Hepatocyte (in vitro differentiated cells): ENCODE measurements around the gene ZNF254.

Source experiments
- EZH2 ChIP-seq: fragments of 200-600 bp; sonication (generic); IDR thresholded peaks from 2 replicates; pipeline ENCODE4 v1.6.1; 2016; ENCODE audit warnings: antibody characterized with exemption, mild to moderate bottlenecking, borderline replicate concordance
- EZH2phosphoT487 ChIP-seq: fragments of 200-600 bp; sonication (generic); IDR thresholded peaks from one replicate; pipeline ENCODE4 v1.6.1; 2018; ENCODE audit warnings: antibody characterized with exemption, mild to moderate bottlenecking, low read depth, moderate library complexity; ENCODE audit not compliant: unreplicated experiment, severe bottlenecking
- TF ChIP-seq, protein P1 (sequence below): fragments of 200-600 bp; sonication (generic); IDR thresholded peaks from 2 replicates; pipeline ENCODE4 v1.5.1; 2016; ENCODE audit warnings: antibody characterized with exemption, mild to moderate bottlenecking; ENCODE audit not compliant: poor library complexity

DNA sequence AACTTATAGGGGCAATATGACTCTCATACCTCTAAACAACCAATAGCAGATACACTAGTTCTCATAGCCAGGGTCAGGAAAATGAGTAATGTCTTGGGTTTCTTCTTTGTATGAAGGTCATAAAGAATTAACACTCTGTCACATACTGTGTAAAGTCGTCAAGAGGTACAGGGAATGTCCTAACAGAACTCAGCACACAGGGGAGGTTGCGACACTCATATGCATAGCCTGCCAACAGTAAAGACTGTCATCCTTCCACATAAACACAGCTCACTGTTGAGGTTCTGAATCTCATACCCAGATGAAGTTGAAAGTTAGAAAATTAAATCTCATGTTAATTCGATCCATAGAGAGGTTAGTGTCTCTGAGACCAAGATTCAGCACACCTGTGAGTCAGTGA, 34.2 kb upstream of the ZNF254 start:
- TF ChIP-seq, protein P1, sequence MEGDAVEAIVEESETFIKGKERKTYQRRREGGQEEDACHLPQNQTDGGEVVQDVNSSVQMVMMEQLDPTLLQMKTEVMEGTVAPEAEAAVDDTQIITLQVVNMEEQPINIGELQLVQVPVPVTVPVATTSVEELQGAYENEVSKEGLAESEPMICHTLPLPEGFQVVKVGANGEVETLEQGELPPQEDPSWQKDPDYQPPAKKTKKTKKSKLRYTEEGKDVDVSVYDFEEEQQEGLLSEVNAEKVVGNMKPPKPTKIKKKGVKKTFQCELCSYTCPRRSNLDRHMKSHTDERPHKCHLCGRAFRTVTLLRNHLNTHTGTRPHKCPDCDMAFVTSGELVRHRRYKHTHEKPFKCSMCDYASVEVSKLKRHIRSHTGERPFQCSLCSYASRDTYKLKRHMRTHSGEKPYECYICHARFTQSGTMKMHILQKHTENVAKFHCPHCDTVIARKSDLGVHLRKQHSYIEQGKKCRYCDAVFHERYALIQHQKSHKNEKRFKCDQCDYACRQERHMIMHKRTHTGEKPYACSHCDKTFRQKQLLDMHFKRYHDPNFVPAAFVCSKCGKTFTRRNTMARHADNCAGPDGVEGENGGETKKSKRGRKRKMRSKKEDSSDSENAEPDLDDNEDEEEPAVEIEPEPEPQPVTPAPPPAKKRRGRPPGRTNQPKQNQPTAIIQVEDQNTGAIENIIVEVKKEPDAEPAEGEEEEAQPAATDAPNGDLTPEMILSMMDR, result no peak
- TF ChIP-seq EZH2 (no peak), EZH2phosphoT487 (no peak)
